Measurements from ENCODE around the gene PALD1.

PALD1 gene

GRCh38 chr10:70458329-70459060 is 20.1 kb upstream of the PALD1 start:
- no peak for TF ChIP-seq CTCF (IDR thresholded peaks at IDR 0.05; ENCODE audit: insufficient read depth, low read depth, low read length, missing control alignments)
- no peak overlapping the region for H3K4me3 ChIP-seq (ENCODE audit: low read length)
- DNase-seq (ENCODE audit: low read depth): peak; percentile 69

DNA sequence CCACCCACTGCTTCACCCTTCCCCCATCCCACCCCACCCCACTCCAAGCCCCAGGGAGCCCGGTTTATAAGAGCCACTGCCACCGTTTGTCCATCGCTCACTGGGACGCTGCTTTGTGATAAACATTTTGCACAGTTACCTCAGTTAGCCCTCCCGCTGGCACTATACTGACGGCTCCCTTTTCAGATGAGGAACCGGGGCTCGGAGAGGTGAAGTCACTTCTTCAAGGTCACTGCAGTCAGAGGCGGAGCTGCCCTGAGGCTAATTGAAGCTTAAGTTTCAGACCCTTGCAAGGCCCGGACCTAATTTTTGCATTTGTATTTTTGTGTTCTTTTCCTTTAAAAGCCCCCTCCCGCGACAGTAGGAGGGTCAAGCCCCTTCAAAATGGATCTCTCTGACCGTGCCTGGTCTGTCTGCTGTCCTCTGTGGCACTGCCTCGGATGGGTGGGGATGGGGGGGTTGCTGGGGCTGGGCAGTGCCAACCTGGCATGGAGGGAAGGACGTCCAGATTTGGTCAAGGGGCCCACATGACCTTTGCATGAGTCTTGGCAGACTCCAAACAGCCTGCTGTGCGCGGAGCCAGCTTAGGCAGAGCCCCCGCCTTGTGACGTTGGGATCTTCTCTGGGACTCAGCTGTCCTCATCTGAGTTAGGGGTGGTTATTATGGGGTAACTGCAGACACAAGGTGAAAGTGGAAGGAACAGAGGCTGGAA is 19.4 kb upstream of the PALD1 start:
- H3K4me3 ChIP-seq (ENCODE audit: low read length): no peak overlapping the region
- no peak for TF ChIP-seq CTCF (IDR thresholded peaks at IDR 0.05; ENCODE audit: insufficient read depth, low read depth, low read length, missing control alignments)
- DNase-seq (ENCODE audit: low read depth): no peak

GRCh38 chr10:70459774-70460490 is 18.6 kb upstream of the PALD1 start:
- no peak for DNase-seq (ENCODE audit: low read depth)
- H3K4me3 ChIP-seq (ENCODE audit: low read length): no peak overlapping the region
- no peak for TF ChIP-seq CTCF (IDR thresholded peaks at IDR 0.05; ENCODE audit: insufficient read depth, low read depth, low read length, missing control alignments)

GRCh38 chr10:70461397-70462348 is 16.9 kb upstream of the PALD1 start:
- peak; percentile 67 for DNase-seq (ENCODE audit: low read depth)
- H3K4me3 ChIP-seq (ENCODE audit: low read length): no peak overlapping the region
- TF ChIP-seq CTCF (IDR thresholded peaks at IDR 0.05; ENCODE audit: insufficient read depth, low read depth, low read length, missing control alignments): peak; percentile 75

DNA sequence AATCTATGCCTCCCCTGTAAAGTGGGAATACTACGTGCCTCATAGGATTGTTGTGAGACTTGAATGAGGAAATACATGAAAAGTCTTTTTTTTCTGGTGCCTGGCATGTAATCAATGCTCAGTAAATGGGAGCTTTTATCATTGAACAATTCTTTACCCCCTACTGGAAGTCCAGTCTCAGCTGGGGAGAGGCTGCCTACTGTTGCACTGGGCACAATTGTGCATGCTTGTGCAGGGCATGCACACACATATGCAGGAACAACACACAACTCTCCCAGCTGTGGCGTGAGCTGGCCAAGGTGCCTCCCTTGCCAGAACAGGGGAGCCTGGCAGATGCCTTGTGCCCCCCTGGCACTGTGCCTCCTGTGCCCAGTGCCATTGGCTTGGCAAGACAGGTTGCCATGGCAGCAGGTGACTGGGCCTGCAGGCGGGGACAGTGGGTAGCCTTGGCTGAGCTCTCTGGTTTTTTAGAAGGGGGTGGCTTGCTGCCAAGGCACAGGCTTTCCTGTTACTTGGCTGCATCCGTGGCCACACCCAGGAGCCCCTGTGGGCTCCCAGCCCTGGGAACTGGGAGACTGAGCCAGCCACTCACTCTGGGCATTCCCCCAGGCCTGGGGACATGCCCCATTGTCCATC is 16.1 kb upstream of the PALD1 start:
- H3K4me3 ChIP-seq (ENCODE audit: low read length): no peak overlapping the region
- TF ChIP-seq CTCF (IDR thresholded peaks at IDR 0.05; ENCODE audit: insufficient read depth, low read depth, low read length, missing control alignments): no peak

DNA sequence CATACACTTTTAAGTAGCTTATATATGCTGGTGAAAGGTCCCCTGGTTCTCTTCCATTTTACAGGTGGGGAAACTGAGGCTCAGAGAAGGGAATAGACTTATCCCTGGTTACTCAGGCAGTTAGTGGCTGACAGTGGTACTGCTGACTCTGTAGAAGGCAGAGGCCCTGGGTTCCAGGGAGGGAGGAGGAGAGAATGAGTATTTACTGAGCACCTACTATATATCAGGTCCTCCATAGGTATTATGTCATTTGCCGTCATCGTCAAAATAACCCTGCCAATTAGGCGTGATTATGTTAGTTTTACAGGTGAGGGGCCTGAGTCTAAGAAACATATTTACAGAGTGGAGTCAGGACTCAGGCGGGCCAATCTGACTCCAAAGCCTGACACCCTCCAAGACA is 13.3 kb upstream of the PALD1 start:
- no peak for DNase-seq (ENCODE audit: low read depth)
- H3K4me3 ChIP-seq (ENCODE audit: low read length): no peak overlapping the region
- TF ChIP-seq CTCF (IDR thresholded peaks at IDR 0.05; ENCODE audit: insufficient read depth, low read depth, low read length, missing control alignments): no peak

More for the DNA sequence above, 16.1 kb upstream of the PALD1 start:
- DNase-seq (ENCODE audit: low read depth): no peak

Data from epithelial cell of esophagus (primary cell).